Measurements from ENCODE around the gene TAPT1. TPM values are rescaled to one million over a fixed set of nuclear protein-coding genes. Genes with fewer than 3 reads are reported as not detected.

The TAPT1 gene
- polyA plus RNA-seq, 1 of the 3 experiments (the other 2 are of a cell fraction): 6.2 TPM

GRCh38 chr4:16239086-16239485 is 12.8 kb upstream of the TAPT1 start (continued):
- TF ChIP-seq RCOR1 (IDR thresholded peaks at IDR 0.05; ENCODE audit: low read length): no peak
- TF ChIP-seq RFX5 (IDR thresholded peaks at IDR 0.05; ENCODE audit: low read length): no peak
- TF ChIP-seq NFIC (IDR thresholded peaks at IDR 0.05; ENCODE audit: borderline replicate concordance): no peak
- no peak for TF ChIP-seq FOXJ3 (CRISPR knock-in tag; IDR thresholded peaks at IDR 0.05)
- no peak for TF ChIP-seq TAF1 (IDR thresholded peaks at IDR 0.05; ENCODE audit: borderline replicate concordance, low read depth, low read length)

GRCh38 chr4:16238327-16238726 is 12.1 kb upstream of the TAPT1 start:
- WGBS (ENCODE audit: low lambda C conversion rate): 93% methylated on average over 3 of the region's 3 CpGs
- Histone ChIP-seq H3K4me3 (ENCODE audit: low read depth in 2 of 2, low read length in 1 of 2) (no peak overlapping the region), H3K27ac (ENCODE audit: low read depth in 2 of 2, low read length in 1 of 2) (no peak overlapping the region), H3K36me3 (replicated peaks in 1 of 2; ENCODE audit: control insufficient read depth in 1 of 2, insufficient read depth in 2 of 2, low read length in 1 of 2) (no peaks in the 10 kb centered on the region), H3K79me2 (ENCODE audit: insufficient read depth) (no peaks in the 10 kb centered on the region; the same call in 1 of the 2 replicates), H3K4me2 (no peak overlapping the region), H3K9me3 (no peaks in the 10 kb centered on the region), H3F3A (replicated peaks; ENCODE audit: insufficient read depth) (no peaks in the 10 kb centered on the region), H4K20me1 (ENCODE audit: insufficient read depth) (no peaks in the 10 kb centered on the region), H2AFZ (ENCODE audit: low read depth) (no peak overlapping the region), H3K4me1 (ENCODE audit: control insufficient read depth in 1 of 2, insufficient read depth in 2 of 2, low read depth in 1 of 2, low read length in 1 of 2) (no peaks in the 10 kb centered on the region), H3K9ac (no peak overlapping the region), H3K9me2 (no peaks in the 10 kb centered on the region), H3K27me3 (ENCODE audit: insufficient read depth) (no peaks in the 10 kb centered on the region)
- POLR2A ChIA-PET: no interaction called here
- DNase-seq: no peak
- no peak for TF ChIP-seq GABPA (IDR thresholded peaks at IDR 0.05; ENCODE audit: low read depth)
- TF ChIP-seq MAX (IDR thresholded peaks at IDR 0.05; ENCODE audit: low read depth): no peak
- no peak for TF ChIP-seq TEAD4 (IDR thresholded peaks at IDR 0.05; ENCODE audit: borderline replicate concordance, insufficient read depth)
- no peak for TF ChIP-seq RCOR1 (IDR thresholded peaks at IDR 0.05; ENCODE audit: low read length)
- TF ChIP-seq RAD21 (IDR thresholded peaks at IDR 0.05; ENCODE audit: low read length): no peak
- no peak for TF ChIP-seq SMC3 (IDR thresholded peaks at IDR 0.05; ENCODE audit: low read depth, low read length)
- no peak for TF ChIP-seq REST (IDR thresholded peaks at IDR 0.05; ENCODE audit: low read depth, low read length)
- CTCF ChIA-PET: interaction anchor here (0.9 to 1.3 kb wide), 3 partner anchors 26 to 356 kb away, joined by 3 to 4 read pairs (median 4); no protein-coding TSS in a partner anchor

GRCh38 chr4:16237715-16238114 is 11.4 kb upstream of the TAPT1 start:
- no peak overlapping the region for H2AFZ ChIP-seq (ENCODE audit: low read depth)
- no peaks in the 10 kb centered on the region for H3K9me3 ChIP-seq
- H3K4me1 ChIP-seq (ENCODE audit: control insufficient read depth in 1 of 2, insufficient read depth in 2 of 2, low read depth in 1 of 2, low read length in 1 of 2): peaks cover 0 to 1% of the 10 kb centered on the region in 2 experiments; a peak in 1 of 4 replicates
- no peak overlapping the region for H3K4me2 ChIP-seq
- H3K9me2 ChIP-seq: no peaks in the 10 kb centered on the region
- no peak overlapping the region for H3K4me3 ChIP-seq (ENCODE audit: low read depth in 2 of 2, low read length in 1 of 2)
- H3K79me2 ChIP-seq (ENCODE audit: insufficient read depth): no peaks in the 10 kb centered on the region; the same call in 1 of the 2 replicates
- no peaks in the 10 kb centered on the region for H3K27me3 ChIP-seq (ENCODE audit: insufficient read depth)
- no peak overlapping the region for H3K9ac ChIP-seq
- no peaks in the 10 kb centered on the region for H3F3A ChIP-seq (replicated peaks; ENCODE audit: insufficient read depth)
- H4K20me1 ChIP-seq (ENCODE audit: insufficient read depth): no peaks in the 10 kb centered on the region
- CTCF ChIA-PET: no interaction called here
- 95% methylated on average over 7 of the region's 7 CpGs for WGBS (ENCODE audit: low lambda C conversion rate)
- H3K36me3 ChIP-seq (replicated peaks in 1 of 2; ENCODE audit: control insufficient read depth in 1 of 2, insufficient read depth in 2 of 2, low read length in 1 of 2): no peaks in the 10 kb centered on the region
- H3K27ac ChIP-seq (ENCODE audit: low read depth in 2 of 2, low read length in 1 of 2): no peak overlapping the region
- POLR2A ChIA-PET: no interaction called here
- no peak for DNase-seq
- no peak for TF ChIP-seq TEAD4 (IDR thresholded peaks at IDR 0.05; ENCODE audit: borderline replicate concordance, insufficient read depth)
- no peak for TF ChIP-seq YY1 (IDR thresholded peaks at IDR 0.05; ENCODE audit: low read depth)
- TF ChIP-seq USF1 (IDR thresholded peaks at IDR 0.05; ENCODE audit: borderline replicate concordance, low read depth): no peak
- TF ChIP-seq FOXJ3 (CRISPR knock-in tag; IDR thresholded peaks at IDR 0.05): no peak
- no peak for TF ChIP-seq MXI1 (IDR thresholded peaks at IDR 0.05; ENCODE audit: low read depth, low read length)
- no peak for TF ChIP-seq CHD2 (IDR thresholded peaks at IDR 0.05; ENCODE audit: low read length, partially characterized antibody)
- no peak for TF ChIP-seq JUND (IDR thresholded peaks at IDR 0.05)
- no peak for TF ChIP-seq CTCF (IDR thresholded peaks at IDR 0.05)
- no peak for TF ChIP-seq RAD21 (IDR thresholded peaks at IDR 0.05; ENCODE audit: low read length)
- no peak for TF ChIP-seq TAF1 (IDR thresholded peaks at IDR 0.05; ENCODE audit: borderline replicate concordance, low read depth, low read length)
- TF ChIP-seq GABPA (IDR thresholded peaks at IDR 0.05; ENCODE audit: low read depth): no peak
- no peak for TF ChIP-seq MEF2A (IDR thresholded peaks at IDR 0.05; ENCODE audit: borderline replicate concordance, low read depth)
- no peak for TF ChIP-seq EP300 (IDR thresholded peaks at IDR 0.05; ENCODE audit: borderline replicate concordance in 1 of 2, low read depth in 1 of 2, low read length in 1 of 2)
- no peak for TF ChIP-seq RXRA (IDR thresholded peaks at IDR 0.05; ENCODE audit: borderline replicate concordance, low read depth)
- no peak for TF ChIP-seq POLR2AphosphoS5 (IDR thresholded peaks at IDR 0.05; ENCODE audit: low read depth, low read length)
